ENCODE measurements around the gene MLEC. TPM values are rescaled to one million over a fixed set of nuclear protein-coding genes. Genes with fewer than 3 reads are reported as not detected.

The MLEC gene
- 80.1 and 109 TPM in 2 replicates for total RNA-seq

GRCh38 chr12:120686690-120687577 lies at the start of gene MLEC:
Gene MLEC, plus strand, starts transcription at chr12:120687149. Its CDS starts 148 bp downstream, at chr12:120687297.

GRCh38 chr12:120639771-120640721 lies 46.9 kb upstream of the MLEC start, which contains the start of gene CABP1:
Gene CABP1, plus strand, starts transcription at chr12:120640626. Its CDS starts 60 bp downstream, at chr12:120640686.

GRCh38 chr12:120710031-120710804 lies 23.3 kb downstream of the MLEC start, which contains the start of gene UNC119B:
Gene UNC119B, plus strand, starts transcription at chr12:120710458. Its CDS starts 17 bp downstream, at chr12:120710475.

GRCh38 chr12:120725659-120726509 lies 38.9 kb downstream of the MLEC start, which contains the start of gene ACADS:
Gene ACADS, plus strand, starts transcription at chr12:120725826. Its CDS starts 60 bp downstream, at chr12:120725886.

Other genes starting within 250 kb of the MLEC start
- 398 and 667 TPM in 2 replicates for gene COX6A1, start 249.0 kb upstream of the MLEC start, total RNA-seq
- 29.0 and 33.6 TPM in 2 replicates for gene TRIAP1, start 240.8 kb upstream of the MLEC start, total RNA-seq
- gene GATC, start 240.7 kb upstream of the MLEC start, total RNA-seq: 16.9 and 22.9 TPM in 2 replicates
- 72.5 and 84.2 TPM in 2 replicates for gene SRSF9, start 217.4 kb upstream of the MLEC start, total RNA-seq
- gene DYNLL1, start 191.0 kb upstream of the MLEC start, total RNA-seq: 244 and 390 TPM in 2 replicates
- gene COQ5, start 158.0 kb upstream of the MLEC start, total RNA-seq: 30.8 and 44.9 TPM in 2 replicates
- gene RNF10, start 152.8 kb upstream of the MLEC start, total RNA-seq: 106 and 123 TPM in 2 replicates
- gene POP5, start 105.7 kb upstream of the MLEC start, total RNA-seq: 18.1 and 37.8 TPM in 2 replicates
- 0.65 and 0.88 TPM in 2 replicates for gene CABP1, start 46.5 kb upstream of the MLEC start, total RNA-seq
- 20.8 and 25.5 TPM in 2 replicates for gene UNC119B, start 23.3 kb downstream of the MLEC start, total RNA-seq
- gene ACADS, start 38.7 kb downstream of the MLEC start, total RNA-seq: 8.5 and 15.0 TPM in 2 replicates
- gene SPPL3, start 217.2 kb downstream of the MLEC start, total RNA-seq: 8.3 and 15.3 TPM in 2 replicates